ENCODE measurements around the gene CBR1.

The CBR1 gene

GRCh38 chr21:36115138-36115730, 45.4 kb downstream of the CBR1 start:
- DNase-seq (ENCODE audit: low read depth in 2 of 2): no peak

- DNase-seq (ENCODE audit: low read depth in 2 of 2): no peak
Observed at GRCh38 chr21:36117286-36117741, 47.5 kb downstream of the CBR1 start.

- no peak for DNase-seq (ENCODE audit: low read depth in 2 of 2)
Observed at GRCh38 chr21:36120304-36120888, 50.6 kb downstream of the CBR1 start.

Measured in fibroblast of skin of left quadriceps (primary cell).